Measurements from ENCODE around the gene C19orf25.
"Not testable (repeated sequence)": the region's sequence is repeated elsewhere in the genome, so short reads cannot be mapped to it uniquely, and the experiment has no call there.

The C19orf25 gene

GRCh38 chr19:1478934-1479707 lies at the start of gene C19orf25:
TSS of gene C19orf25 (minus strand) at chr19:1479215. CDS start at chr19:1478903, 312 bp downstream.
- peak; percentile 96 for DNase-seq

- no peak for DNase-seq
Observed at GRCh38 chr19:1527650-1528309, 48.8 kb upstream of the C19orf25 start.

DNA sequence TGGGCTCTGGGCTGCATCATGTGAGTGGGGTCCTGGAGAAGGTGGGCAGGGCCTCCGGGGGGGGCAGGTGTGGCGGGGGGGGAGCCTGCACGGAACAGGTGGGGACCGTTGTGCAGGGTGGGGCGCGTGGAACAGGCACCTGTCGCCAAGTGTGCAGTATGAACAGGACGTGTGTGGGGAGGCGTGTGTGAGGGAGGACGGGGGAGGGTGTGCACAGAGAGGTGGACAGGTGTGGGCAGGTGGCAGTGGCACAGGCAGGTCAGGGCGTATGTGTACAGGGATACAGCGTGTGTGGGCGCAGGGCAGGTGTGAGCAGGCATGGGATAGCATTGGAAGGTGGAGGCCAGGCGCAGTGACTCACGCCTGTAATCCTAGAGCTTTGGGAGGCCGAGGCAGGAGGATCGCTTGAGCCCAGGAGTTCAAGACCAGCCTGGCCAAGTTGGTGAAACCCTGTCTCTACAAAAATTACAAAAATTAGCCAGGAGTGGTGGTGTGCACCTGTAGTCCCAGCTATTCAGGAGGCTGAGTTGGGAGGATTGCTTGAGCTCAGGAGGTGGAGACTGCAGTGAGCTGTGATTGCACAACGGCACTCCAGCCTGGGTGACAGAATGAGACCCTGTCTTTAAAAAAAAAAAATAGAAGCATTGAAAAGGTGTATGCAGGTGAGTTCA lies 48.1 kb upstream of the C19orf25 start:
- DNase-seq = no peak

- no peak for DNase-seq
Observed at GRCh38 chr19:1526066-1526778, 47.2 kb upstream of the C19orf25 start.

DNA sequence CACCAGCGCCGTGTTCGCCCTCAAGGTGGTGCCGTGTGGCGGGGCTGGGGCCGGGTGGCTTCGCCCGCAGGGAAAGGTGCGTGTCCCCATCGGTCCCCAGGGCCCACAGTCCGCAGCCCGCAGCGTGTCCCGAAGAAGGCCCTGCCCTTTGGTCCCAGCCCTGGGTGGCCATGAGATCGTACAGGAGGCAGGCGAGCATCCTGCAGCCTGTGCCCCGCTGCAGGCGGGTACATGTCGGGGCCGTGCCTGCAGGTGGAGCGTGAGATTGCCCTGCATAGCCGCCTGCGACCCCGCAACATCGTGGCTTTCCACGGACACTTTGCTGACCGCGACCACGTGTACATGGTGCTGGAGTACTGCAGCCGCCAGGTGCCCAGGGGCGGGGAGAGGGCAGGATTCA lies 46.3 kb upstream of the C19orf25 start:
- no peak for DNase-seq

DNA sequence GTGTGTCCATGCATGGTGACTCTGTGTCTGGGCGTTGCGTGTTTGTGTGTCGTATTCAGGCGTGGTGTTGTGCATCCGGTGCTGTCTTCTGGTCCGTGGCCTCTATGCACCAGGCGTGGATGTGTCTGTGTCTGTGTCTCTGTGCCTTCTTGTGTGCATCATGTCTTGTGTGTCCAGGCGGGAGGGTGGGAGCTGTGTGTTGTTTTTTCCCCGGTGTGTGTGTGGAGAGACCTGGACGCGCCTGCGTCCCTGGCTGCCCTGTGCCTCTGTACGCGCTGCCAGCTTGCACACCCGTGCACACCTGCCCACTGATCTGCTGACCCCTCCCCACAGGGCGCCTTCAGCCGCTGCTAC lies 45.9 kb upstream of the C19orf25 start:
- DNase-seq = no peak

DNA sequence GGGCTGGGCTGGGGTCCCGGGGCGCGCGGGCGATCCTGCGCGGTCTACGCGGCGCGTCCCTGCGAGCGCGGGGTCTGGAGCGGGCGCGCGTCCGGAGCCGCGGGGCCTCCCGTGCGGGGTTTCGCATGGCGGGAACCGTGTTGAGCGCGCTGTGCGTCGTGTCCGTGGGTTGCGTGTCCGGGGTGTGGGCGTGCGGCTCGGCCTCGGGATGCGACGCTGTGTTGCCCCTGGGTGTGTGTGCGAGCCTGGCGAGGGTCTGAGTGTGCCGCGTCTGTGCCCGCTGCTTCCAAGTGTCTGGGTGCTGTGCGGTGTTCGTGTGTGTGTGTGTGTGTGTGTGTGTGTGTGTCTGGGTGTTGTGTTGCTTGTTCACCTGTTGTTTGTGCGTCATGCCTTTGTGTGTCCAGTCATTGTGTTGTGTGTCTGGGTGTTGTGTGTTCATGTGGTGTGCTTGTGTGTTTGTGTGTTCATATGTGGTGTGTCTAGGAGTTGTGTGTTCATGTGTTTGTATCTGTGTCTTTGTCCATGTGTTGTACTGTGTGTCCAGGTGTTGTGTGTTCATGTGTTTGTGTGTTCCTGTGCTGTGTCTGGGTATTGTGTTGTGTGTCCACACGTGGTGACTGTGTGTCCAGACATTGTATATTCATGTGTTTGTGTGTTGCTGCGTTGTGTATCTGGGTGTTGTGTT lies 45.4 kb upstream of the C19orf25 start:
- DNase-seq = no peak

DNA sequence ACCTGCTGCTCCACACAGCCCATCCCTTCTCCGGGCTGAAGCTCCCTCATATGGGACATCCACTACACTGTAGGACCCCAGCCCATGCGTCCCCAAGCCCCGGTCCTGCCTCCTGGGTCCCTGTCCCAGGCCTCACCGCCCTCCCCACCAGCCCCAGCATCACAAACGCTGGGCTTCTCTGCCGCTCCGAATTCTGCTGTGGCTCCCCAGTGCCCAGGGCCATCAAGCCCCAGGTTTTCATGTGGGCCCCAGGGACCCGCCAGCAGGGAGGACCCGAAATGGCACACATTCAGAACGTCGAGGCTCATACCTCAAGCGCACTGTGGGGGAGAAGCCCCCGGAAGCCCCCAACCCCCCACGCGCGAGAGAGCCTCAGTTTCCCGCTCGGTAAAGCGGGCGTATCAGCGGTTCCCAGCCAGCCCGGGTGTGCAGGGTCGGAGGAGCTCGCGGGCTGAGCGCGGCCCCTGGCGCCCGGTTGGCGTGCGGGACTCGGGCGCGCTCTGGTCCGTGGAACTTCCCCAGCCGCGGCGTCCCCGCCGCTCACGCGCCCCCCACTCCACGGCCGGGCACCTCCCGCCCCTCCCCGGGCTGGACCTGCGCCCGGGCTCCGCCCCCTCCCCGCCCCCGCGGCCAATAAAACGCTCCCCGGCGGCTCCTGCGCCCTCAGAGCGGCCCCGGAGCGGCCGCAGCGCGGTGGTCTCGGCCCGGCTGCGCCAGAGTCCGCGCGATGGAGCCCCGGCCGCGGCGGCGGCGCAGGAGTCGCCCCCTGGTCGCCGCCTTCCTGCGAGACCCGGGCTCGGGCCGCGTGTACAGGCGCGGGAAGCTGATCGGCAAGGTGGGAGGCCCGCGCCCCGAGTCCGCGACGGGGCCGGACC lies 44.6 kb upstream of the C19orf25 start, which contains the start of gene PLK5:
TSS of gene PLK5 (plus strand) at position 666 of the 875 bp plus-strand sequence. CDS start 2,920 bp downstream, outside the sequence.
- DNase-seq = no peak

GRCh38 chr19:1522838-1523237 lies 43.8 kb upstream of the C19orf25 start:
- DNase-seq = no peak

GRCh38 chr19:1522061-1522460 lies 43.0 kb upstream of the C19orf25 start:
- DNase-seq = no peak

DNA sequence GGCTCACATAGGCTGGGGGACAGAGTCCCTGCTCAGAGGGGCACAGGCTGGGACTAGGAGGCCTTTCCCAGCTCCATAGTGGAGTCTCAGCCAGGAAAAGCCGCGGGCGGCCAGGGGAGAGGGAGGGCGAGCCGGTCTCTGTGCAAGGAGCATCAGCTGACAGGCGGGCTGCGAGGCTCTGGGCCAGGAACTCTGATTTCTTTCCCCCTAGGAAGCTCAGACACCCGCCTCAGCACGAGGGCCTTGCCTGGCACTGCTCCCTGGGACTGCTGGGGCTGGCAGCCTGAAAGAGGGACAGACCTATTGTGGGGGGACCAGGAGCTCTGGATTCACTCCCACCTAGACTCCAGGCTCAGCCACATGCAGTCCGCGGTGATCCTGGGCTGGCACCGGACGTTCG lies 42.6 kb upstream of the C19orf25 start:
- DNase-seq = no peak

- no peak for DNase-seq
Observed at GRCh38 chr19:1520203-1520780, 41.3 kb upstream of the C19orf25 start.

GRCh38 chr19:1519802-1520201 lies 40.8 kb upstream of the C19orf25 start:
- not testable (repeated sequence) for DNase-seq

- no peak for DNase-seq
Observed at GRCh38 chr19:1518471-1518870, 39.5 kb upstream of the C19orf25 start.

- no peak for DNase-seq
Observed at GRCh38 chr19:1516395-1516753, 37.4 kb upstream of the C19orf25 start.

DNA sequence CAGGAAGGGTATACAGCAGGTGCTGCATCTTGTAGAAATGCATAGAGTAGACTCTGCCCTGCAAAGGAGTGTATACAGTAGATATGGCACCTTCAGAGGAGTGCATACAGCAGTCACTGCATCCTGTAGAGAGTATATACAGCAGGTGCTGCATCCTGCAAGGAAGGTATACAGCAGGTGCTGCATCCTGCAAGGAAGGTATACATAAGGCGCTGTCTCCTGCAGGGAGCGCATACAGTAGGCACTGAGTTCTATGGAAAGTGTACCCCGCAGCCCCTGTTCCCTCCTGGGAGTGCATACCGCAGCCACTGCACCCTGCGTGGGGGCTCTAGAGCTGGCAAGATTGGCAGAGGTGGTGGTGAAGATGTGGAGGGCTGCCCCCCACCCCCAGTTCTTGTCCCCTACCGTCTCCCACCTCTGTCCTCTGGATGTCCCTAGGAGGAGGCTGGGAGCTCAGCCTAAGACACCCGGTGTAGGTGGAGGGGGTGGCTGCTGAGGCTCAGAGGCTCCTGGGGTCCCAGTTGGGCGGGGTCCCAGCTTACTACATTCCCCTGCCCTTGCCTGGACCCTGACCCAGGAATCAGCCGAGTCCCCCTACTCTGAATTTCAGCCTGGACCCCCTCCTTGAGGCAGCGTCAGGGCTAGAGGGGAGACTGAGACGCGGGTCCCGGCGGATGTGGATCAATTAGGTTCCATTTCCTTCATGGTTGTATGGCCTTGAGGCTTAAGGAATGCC lies 36.1 kb upstream of the C19orf25 start:
- no peak for DNase-seq

GRCh38 chr19:1514295-1514661 lies 35.3 kb upstream of the C19orf25 start:
- no peak for DNase-seq

- DNase-seq = no peak
Observed at GRCh38 chr19:1513499-1514294, 34.7 kb upstream of the C19orf25 start.

DNA sequence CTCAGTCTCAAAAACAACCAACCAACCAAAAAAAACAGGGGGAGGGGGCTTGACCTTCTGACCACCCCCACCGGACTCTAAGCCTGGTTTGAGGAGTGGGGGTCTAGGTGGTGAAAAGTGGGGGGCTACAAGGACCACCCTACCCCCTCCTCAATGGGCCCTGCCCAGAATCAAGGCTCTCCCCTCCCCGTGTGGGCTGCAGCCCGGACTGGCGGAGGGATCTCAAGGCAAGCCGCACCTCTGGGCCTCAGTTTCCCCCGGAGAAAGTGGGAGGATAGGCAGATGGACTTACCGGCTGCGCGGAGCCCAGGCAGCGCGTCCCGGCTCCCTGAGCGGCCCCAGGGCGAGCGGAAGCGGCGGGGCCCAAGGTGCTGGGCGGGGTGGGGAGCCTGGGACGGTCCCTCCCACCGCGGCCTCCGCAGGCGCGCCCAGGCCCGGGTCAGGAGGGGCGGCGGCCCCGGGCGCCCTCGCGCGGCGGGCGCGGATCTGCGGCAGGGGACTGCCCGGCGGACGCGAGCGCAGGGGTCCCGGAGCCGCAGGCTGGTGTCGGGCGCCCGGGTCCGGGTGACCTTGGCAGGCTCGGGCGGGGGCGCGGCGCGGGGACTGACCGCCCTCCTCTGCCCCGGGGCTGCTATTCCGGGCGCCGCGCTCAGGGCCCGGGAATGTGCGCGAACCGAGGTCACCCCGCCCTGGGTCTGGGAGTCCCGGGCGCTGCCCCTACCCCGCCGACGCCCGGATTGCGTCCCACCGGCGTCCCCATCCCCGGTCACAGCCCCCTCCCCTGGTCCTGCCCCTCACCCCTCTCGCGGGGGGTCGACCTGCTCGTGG lies 33.9 kb upstream of the C19orf25 start, which contains the start of gene ADAMTSL5:
TSS of gene ADAMTSL5 (minus strand) at position 349 of the 828 bp plus-strand sequence. CDS start 2,076 bp downstream, outside the sequence.
- DNase-seq = no peak

Measured in NCI-H345 (cell line).